Activated CD4-positive, alpha-beta T cell treated with anti-CD3 and anti-CD28 coated beads, Interleukin-2, amount 10 ng/mL, durations not matched to agents 24 days and 14 days (primary cell): Measurements from ENCODE around the gene NPPC. TPM values are rescaled to one million over a fixed set of nuclear protein-coding genes. Genes with fewer than 3 reads are reported as not detected.
A peak's percentile ranks its signal among the peaks of the same experiment; 100 is the strongest.

Source experiments
- DNase-seq: peaks from one replicate; pipeline ENCODE4 v3.0.0; 2022
- H3K27ac Mint-ChIP-seq: one replicate; pipeline ENCODE4 v1.8.0; 2022; ENCODE audit warnings: mild to moderate bottlenecking, mixed read lengths
- H3K27me3 Mint-ChIP-seq: one replicate; pipeline ENCODE4 v1.8.0; 2022; ENCODE audit warnings: mixed read lengths
- H3K36me3 Mint-ChIP-seq: one replicate; pipeline ENCODE4 v1.8.0; 2022; ENCODE audit warnings: low read depth, mild to moderate bottlenecking, mixed read lengths
- H3K4me1 Mint-ChIP-seq: one replicate; pipeline ENCODE4 v1.8.0; 2021; ENCODE audit warnings: mixed read lengths
- H3K4me3 Mint-ChIP-seq: one replicate; pipeline ENCODE4 v1.8.0; 2022; ENCODE audit warnings: mild to moderate bottlenecking, moderate library complexity, mixed read lengths
- H3K9me3 Mint-ChIP-seq: one replicate; pipeline ENCODE4 v1.8.0; 2021; ENCODE audit warnings: mixed read lengths
- intact Hi-C: fragments of 100-400 bp; cut with micrococcal nuclease; formaldehyde crosslinking; loops from one replicate; pipeline ENCODE4 v1.15.1; 2023
- total RNA-seq: library from RNA; stranded (reverse); gene quantifications from 2 replicates; pipeline ENCODE4 v1.2.3, GENCODE V29; 2022

The NPPC gene, protein sequence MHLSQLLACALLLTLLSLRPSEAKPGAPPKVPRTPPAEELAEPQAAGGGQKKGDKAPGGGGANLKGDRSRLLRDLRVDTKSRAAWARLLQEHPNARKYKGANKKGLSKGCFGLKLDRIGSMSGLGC
- 0.76 and 2.2 TPM in 2 replicates for total RNA-seq

DNA sequence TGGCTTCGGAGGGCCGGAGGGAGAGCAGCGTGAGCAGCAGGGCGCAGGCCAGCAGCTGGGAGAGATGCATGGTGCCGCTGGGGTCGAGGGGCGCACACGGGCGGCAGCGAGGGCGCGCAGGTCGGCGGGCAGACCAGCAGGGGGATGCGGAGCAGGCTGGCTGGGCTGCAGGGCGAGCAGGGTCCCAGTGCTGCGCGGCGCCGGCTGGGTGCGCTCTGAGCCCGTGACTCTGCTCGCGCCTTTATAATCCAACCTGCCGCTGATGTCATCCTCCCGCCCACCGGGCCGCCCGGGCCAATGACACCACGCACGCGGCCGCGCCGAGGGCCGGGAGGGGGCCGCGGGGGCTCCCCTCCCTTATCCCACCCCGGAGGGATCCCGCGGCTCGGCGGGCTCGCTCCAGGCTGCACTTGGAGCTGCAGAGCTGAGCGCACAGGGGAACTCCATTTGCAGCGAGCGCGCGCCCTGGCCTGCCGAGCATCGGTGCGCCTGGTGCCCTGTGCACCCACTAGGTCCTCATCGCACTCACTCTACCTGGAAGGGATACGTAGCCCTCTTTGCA is at the start of gene NPPC:
NPPC (minus strand) TSS at position 217 of the 562 bp plus-strand sequence; CDS start at position 70, 147 bp downstream.
- peaks cover 55% of the 10 kb centered on the region for H3K27me3 Mint-ChIP-seq
- intact Hi-C loops, result no loop called here
- peak within 1 kb of the TSS; percentile 63 for H3K4me3 Mint-ChIP-seq
- no peaks in the 10 kb centered on the region for H3K9me3 Mint-ChIP-seq
- no peak within 1 kb of the TSS for H3K27ac Mint-ChIP-seq
- peaks cover 10% of the 10 kb centered on the region for H3K4me1 Mint-ChIP-seq
- DNase-seq, result peak; percentile 84
- H3K36me3 Mint-ChIP-seq, result no peaks in the 10 kb centered on the region

DNA sequence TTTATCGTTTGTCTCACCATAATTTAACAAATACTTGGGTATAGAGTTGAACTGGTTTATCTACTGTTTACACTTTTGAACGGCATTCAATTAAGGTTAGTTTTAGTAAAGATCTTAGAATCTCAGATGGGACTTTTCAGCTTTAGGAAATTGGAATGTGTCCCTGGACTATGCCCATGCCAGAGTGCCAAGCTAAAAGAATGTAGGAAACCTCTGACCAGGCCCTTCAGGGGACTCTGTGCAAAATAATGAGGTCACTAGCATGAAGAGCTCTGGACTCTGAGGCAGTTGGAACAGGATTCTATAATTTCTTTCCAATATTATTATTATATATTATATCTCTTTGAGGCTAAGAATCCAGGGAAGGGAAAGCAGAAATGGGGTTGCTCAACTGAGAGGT is 48.8 kb upstream of the NPPC start:
- intact Hi-C loops, result no loop called here
- Mint-ChIP-seq H3K4me1 (no peaks in the 10 kb centered on the region), H3K9me3 (no peaks in the 10 kb centered on the region), H3K27ac (no peak overlapping the region), H3K27me3 (no peaks in the 10 kb centered on the region), H3K36me3 (peaks cover 8% of the 10 kb centered on the region), H3K4me3 (no peak overlapping the region)
- DNase-seq, result no peak

DNA sequence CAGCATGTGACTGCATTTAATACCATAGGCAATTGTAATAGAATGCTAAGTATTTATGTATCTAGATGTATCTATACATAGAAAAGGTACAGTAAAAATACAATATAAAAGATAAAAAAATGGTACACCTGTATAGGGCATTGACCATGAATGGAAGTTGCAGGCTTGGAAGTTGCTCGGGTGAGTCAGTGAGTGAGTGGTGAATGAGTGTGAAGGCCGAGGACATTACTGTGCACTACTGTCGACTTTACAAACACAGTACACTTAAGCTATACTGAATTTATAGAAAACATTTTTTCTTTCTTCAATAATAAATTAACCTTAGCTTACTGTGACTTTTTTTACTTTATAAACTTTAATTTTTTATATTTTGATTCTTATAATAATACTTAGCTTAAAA is 44.3 kb upstream of the NPPC start:
- DNase-seq, result no peak
- Mint-ChIP-seq H3K27me3 (no peaks in the 10 kb centered on the region), H3K36me3 (peaks cover 14% of the 10 kb centered on the region), H3K9me3 (no peaks in the 10 kb centered on the region), H3K27ac (no peak overlapping the region), H3K4me3 (no peak overlapping the region), H3K4me1 (peaks cover 2% of the 10 kb centered on the region)
- intact Hi-C loops, result no loop called here

DNA sequence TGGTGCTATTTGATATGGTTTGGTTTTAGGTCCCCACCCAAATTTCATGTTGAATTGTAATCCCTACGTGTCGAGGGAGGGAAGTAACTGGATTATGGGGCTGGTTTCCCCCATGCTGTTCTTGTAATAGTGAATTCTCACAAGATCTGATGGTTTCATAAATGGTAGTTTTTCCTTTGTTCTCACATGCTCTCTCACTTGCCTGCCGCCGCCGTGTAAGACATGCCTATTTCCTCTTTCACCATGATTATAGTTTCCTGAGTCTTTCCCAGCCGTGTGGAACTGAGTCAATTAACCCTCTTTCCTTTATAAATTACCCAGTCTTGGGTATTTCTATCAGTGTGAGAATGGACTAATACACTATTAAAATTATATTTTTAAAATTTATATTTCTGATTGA is 42.6 kb upstream of the NPPC start:
- H3K27me3 Mint-ChIP-seq, result no peaks in the 10 kb centered on the region
- DNase-seq, result no peak
- intact Hi-C loops, result no loop called here
- no peaks in the 10 kb centered on the region for H3K9me3 Mint-ChIP-seq
- no peak overlapping the region for H3K27ac Mint-ChIP-seq
- H3K4me3 Mint-ChIP-seq, result no peak overlapping the region
- H3K4me1 Mint-ChIP-seq, result peaks cover 4% of the 10 kb centered on the region
- H3K36me3 Mint-ChIP-seq, result peaks cover 14% of the 10 kb centered on the region

DNA sequence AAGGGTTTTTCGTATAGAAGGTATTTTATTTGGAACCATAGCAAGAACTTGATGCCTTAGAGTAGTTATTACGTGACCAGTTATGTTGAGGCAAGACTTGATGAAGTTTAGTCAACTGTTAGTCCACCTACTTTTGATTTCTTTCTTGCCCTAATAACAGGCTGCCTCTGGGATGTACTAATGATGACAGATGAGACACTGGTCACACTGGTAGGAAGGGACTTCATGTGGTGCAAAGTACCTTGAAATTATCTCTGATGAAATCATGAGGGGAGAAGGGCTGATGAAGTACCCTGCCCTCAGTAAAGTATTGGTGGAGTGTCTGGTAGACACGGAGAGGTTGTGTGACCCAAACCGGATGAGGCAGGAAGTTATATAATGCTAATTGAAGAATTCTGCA is 40.7 kb upstream of the NPPC start:
- no peak overlapping the region for H3K27ac Mint-ChIP-seq
- peaks cover 14% of the 10 kb centered on the region for H3K36me3 Mint-ChIP-seq
- H3K4me3 Mint-ChIP-seq, result no peak overlapping the region
- no peaks in the 10 kb centered on the region for H3K9me3 Mint-ChIP-seq
- no peaks in the 10 kb centered on the region for H3K27me3 Mint-ChIP-seq
- intact Hi-C loops, result no loop called here
- DNase-seq, result no peak
- peaks cover 14% of the 10 kb centered on the region for H3K4me1 Mint-ChIP-seq

DNA sequence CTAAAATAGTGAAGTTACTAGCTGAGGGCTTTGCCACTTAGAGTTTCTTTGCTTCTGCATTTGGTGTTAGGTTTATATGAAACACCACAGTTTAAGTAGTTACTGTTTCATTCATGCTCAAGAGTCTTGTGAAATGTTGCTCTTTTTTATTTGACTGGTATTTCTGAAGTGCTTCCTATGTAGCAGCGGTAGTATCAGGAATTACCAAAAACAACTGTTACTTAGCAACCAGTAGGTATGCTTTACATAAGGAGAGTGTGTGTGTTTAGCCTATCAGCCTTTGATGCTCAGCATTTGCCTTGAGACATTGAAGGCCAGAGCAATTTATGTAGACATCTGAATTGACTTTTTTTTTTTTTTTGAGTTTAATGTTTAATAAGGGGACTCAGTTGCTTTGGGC is 38.9 kb upstream of the NPPC start:
- DNase-seq, result no peak
- intact Hi-C loops, result no loop called here
- peaks cover 21% of the 10 kb centered on the region for H3K4me1 Mint-ChIP-seq
- no peaks in the 10 kb centered on the region for H3K27me3 Mint-ChIP-seq
- H3K4me3 Mint-ChIP-seq, result no peak overlapping the region
- H3K27ac Mint-ChIP-seq, result no peak overlapping the region
- peaks cover 18% of the 10 kb centered on the region for H3K36me3 Mint-ChIP-seq
- H3K9me3 Mint-ChIP-seq, result peaks cover 6% of the 10 kb centered on the region

DNA sequence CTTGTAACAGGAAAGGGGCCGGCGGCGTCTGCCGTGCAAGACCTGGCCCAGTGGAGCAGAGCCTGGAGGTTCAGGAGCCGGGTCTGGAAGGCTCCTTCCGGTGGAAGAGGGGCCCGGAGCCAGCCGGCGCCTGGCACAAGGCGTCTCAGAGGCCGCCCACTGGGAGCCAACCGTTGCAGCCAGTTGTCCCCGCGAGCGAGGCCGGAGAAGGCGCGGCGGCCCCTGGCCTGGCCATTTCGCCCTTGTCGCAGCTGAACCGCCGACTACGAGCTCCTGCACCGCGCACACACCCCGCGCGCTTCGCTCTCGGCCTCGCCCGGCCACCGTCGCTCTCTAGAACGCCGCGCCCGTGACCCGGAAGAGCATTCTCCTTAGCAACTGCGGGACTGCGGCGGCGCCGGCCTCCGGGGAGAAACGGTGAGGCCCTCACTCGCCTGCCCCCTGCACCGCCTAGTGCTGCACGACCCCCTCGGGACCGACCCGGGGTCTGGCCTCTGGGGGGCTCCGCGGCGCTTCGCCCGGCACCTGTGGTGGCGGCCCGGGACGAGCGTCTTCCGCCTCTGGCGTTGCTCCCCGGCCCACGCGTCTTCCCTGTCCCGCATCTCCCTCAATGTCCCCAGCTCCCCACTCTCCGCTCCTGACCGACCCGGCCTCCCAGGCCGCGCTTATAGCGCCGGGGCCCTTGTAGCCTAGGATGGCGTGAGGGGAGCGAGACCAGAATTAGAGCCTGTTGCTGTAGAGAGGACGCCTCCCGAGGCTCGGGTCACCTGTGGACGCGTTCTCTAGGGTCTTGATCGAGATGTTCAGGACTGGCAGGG is 35.4 kb upstream of the NPPC start, which contains the start of gene DIS3L2:
DIS3L2 (plus strand) TSS at position 365 of the 818 bp plus-strand sequence. CDS start 53,215 bp downstream, outside the sequence.
- H3K27ac Mint-ChIP-seq, result peak within 1 kb of the TSS; percentile 94
- H3K36me3 Mint-ChIP-seq, result peaks cover 9% of the 10 kb centered on the region
- intact Hi-C loops, result loop anchor here (1.0 kb wide), 1 partner anchor 180 kb away; the partner anchor contains the start of gene PDE6D
- H3K4me1 Mint-ChIP-seq, result peaks cover 22% of the 10 kb centered on the region
- H3K27me3 Mint-ChIP-seq, result peaks cover 2% of the 10 kb centered on the region
- H3K9me3 Mint-ChIP-seq, result peaks cover 6% of the 10 kb centered on the region
- peak within 1 kb of the TSS; percentile 92 for H3K4me3 Mint-ChIP-seq
- DNase-seq, result peak; percentile 94

DNA sequence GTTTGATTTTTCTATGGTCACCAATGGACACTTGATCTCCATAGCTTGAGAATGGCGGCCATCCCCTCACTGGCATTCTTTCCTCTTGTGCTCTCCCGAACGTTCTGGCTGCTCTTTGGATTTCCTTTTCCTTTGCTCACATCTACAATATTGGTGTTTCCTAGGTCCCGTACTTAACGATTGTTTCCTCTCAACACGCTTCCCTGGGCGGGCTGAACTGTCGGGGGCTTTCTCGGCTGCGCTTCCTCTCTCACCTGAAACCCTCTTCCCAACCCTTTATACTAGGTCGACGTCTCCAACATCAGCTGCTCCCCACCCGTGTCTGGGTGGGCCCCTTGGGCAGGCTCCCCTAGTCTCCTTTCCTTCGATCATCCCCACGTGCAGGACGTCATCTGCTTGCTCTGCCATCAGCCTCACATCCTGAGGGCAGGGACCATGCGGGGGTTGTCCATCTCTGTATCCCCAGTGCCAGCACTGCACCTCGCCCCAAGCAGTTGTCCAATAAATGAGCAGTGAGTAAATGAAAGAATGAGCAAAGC is 34.7 kb upstream of the NPPC start:
- H3K9me3 Mint-ChIP-seq, result peaks cover 6% of the 10 kb centered on the region
- peak overlapping the region; percentile 86 for H3K27ac Mint-ChIP-seq
- intact Hi-C loops, result loop anchor here (1.0 kb wide), 1 partner anchor 180 kb away; the partner anchor contains the start of gene PDE6D
- H3K36me3 Mint-ChIP-seq, result peaks cover 9% of the 10 kb centered on the region
- H3K27me3 Mint-ChIP-seq, result peaks cover 7% of the 10 kb centered on the region
- DNase-seq, result no peak
- H3K4me1 Mint-ChIP-seq, result peaks cover 22% of the 10 kb centered on the region
- peak overlapping the region; percentile 92 for H3K4me3 Mint-ChIP-seq

DNA sequence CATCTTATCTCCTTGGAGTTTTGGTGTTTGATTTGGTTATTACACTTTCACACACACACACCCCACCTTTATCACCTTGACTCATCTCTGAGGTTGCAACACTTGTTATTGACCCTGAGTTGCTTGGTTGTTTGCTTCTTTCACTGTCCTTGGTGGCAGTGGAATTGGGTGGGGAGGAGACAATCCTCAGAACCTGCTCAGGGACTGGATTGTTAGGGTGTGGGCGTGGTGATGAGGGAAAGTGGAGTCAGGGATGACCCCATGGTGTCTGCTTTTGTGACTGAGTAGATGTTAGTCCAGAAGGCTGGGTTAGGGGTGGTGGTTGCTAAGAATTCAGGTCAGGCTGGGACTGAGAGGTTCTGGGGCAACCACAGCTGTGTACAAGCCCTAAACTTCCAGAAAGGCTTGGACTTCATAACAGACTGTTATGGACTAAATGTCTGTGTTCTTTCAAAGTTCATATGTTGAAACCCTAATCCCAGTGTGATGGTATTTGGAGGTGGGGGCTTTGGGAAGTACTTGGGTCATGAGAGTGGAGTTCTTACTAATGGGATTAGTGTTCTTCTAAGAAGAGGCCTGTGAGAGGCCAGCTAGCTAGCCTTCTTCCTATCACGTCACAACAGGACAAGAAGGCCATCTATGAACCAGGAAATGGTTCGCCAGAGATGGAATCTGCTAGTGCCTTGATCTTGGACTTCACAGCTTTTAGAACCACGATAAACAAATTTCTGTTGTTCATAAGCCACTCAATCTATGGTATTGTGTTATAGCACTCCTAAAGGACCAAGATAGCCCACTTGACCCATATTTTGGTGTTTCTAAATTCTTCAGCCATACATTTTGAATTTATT is 31.9 kb upstream of the NPPC start:
- Mint-ChIP-seq H3K4me3 (no peak overlapping the region), H3K27me3 (peaks cover 24% of the 10 kb centered on the region), H3K9me3 (peaks cover 6% of the 10 kb centered on the region), H3K36me3 (peaks cover 9% of the 10 kb centered on the region), H3K27ac (no peak overlapping the region), H3K4me1 (peaks cover 17% of the 10 kb centered on the region)
- DNase-seq, result no peak
- intact Hi-C loops, result no loop called here

DNA sequence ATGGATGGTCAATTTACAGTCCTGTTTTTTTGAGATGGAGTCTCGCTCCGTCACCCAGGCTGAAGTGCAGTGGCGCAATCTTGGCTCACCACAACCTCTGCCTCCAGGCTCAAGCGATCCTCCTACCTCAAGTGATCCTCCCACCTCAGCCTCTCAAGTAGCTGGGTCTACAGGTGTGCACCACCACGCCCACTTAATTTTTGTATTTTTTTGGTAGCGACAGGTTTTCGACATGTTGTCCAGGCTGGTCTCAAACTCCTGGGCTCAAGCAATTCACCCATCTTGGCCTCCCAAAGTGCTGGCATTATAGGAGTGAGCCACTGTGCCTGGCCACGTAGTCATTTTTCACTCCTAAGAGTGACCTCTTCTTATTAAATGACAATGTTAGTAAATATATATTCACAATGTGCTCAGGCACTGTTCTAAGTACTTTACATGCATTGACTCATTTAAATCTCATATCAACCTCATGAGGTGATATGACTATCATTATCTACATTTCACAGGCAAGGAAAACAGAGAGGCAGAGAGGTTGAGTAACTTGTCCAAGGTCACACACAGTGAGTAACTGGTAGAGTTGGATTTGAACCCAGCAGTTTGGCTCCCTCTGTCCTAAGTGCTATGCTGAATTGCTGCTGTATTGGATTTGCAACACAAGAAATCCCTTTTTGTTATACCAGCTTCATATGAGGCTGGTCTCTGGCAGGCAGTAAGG is 29.7 kb upstream of the NPPC start:
- no peak for DNase-seq
- H3K36me3 Mint-ChIP-seq, result peaks cover 2% of the 10 kb centered on the region
- no peak overlapping the region for H3K27ac Mint-ChIP-seq
- H3K4me1 Mint-ChIP-seq, result peaks cover 6% of the 10 kb centered on the region
- H3K27me3 Mint-ChIP-seq, result peaks cover 31% of the 10 kb centered on the region
- intact Hi-C loops, result no loop called here
- H3K9me3 Mint-ChIP-seq, result peaks cover 7% of the 10 kb centered on the region
- H3K4me3 Mint-ChIP-seq, result no peak overlapping the region

DNA sequence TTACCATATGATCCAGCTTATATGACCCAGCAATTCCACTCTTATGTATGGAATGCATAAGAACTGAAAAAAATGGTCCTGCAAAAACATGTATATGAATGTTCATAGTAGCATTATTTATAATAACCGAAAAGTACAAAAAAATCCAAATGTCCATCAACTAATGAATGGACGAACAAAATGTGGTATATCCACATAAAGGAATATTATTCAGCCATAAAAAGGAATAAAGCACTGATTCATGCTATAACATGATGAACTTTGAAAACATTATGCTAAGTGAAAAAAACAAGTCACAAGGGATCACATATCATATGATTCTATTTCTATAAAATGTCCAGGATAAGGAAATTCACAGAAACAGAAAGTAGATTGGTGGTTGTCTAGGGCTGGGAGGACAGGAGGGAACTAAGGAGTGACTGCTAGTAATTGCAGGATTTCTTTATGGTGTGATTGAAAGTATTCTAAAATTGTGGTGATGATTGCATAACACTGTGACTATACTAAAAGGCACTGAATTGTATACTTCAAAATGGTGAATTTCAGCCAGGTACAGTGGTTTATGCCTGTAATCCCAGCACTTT is 25.3 kb upstream of the NPPC start:
- Mint-ChIP-seq H3K4me1 (no peaks in the 10 kb centered on the region), H3K36me3 (no peaks in the 10 kb centered on the region), H3K9me3 (peaks cover 4% of the 10 kb centered on the region)

DNA sequence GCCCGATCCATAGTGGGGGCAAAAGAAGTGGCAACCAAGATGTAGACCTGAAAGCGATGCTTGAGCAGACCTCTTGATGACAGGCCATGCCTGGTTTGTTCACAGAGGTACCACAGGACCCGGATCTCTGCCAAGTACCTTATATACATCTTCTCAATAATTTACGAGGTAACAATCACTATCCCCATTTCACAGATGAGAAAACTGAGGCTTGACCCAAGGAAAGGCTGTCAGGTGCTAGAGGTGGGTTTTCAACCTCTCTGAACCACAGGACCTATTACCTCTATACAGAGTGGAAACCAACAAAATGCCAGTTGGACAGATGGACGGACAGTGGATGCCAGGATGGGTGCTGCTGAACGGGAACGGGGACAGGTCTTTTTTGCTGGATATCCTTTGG is 21.5 kb upstream of the NPPC start:
- intact Hi-C loops, result no loop called here
- no peak for DNase-seq
- Mint-ChIP-seq H3K9me3 (peaks cover 4% of the 10 kb centered on the region), H3K27me3 (peaks cover 16% of the 10 kb centered on the region), H3K27ac (no peak overlapping the region), H3K4me3 (no peak overlapping the region), H3K4me1 (no peaks in the 10 kb centered on the region), H3K36me3 (no peaks in the 10 kb centered on the region)

More for the DNA sequence above, 25.3 kb upstream of the NPPC start:
- H3K27ac Mint-ChIP-seq, result no peak overlapping the region
- no peak overlapping the region for H3K4me3 Mint-ChIP-seq
- intact Hi-C loops, result no loop called here
- H3K27me3 Mint-ChIP-seq, result peaks cover 38% of the 10 kb centered on the region
- no peak for DNase-seq
